ENCODE results near the gene CCDC184. TPM values are rescaled to one million over a fixed set of nuclear protein-coding genes. Genes with fewer than 3 reads are reported as not detected.
"Not testable (repeated sequence)": the region's sequence is repeated elsewhere in the genome, so short reads cannot be mapped to it uniquely, and the experiment has no call there.

CCDC184 gene
- total and polyA plus RNA-seq, 2 experiments from 2014 or later, result 1.7 to 2.0 TPM

DNA sequence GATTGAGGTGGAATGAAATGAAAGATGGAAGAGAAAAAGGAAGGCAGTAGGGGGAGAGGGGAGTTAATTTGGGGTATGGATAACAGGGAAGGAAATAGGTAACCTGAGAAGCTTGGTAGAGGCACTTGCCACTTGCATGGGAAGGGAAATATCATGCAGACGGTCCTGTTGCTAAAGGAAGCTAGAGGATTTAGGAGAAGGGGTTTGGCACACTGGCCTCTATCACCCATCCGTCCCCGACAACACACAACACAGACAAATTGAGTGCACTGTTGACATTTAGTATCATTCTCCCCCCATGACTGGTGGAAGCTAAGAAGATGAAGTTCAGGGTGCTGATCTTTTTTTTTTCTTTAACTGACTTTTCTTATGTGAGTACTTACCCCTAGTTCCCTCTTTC is 17.6 kb downstream of the CCDC184 start:
- 81 to 88% methylated on average over 3 of the region's 3 CpGs for WGBS, 2 experiments (ENCODE audit: low coverage in 1 of 2, low lambda C conversion rate in 2 of 2, missing lambda C conversion rate in 2 of 2)
- no peak for DNase-seq
- Histone ChIP-seq H3K9ac (no peak overlapping the region), H2AFZ (no peak overlapping the region), H3K27ac (no peak overlapping the region), H3K27me3 (replicated peaks; ENCODE audit: insufficient read depth) (no peaks in the 10 kb centered on the region), H3K9me3 (ENCODE audit: low read depth) (no peaks in the 10 kb centered on the region), H3K79me2 (ENCODE audit: insufficient read depth) (peaks cover 11% of the 10 kb centered on the region; the same call in 1 of the 2 replicates), H3K4me1 (ENCODE audit: insufficient read depth) (peaks cover 17% of the 10 kb centered on the region), H3K4me3 (no peak overlapping the region), H3K36me3 (ENCODE audit: low read depth) (no peaks in the 10 kb centered on the region), H3F3A (ENCODE audit: insufficient read depth) (peaks cover 11% of the 10 kb centered on the region), H3K9me2 (ENCODE audit: insufficient read depth) (no peaks in the 10 kb centered on the region), H3K4me2 (ENCODE audit: unreplicated experiment) (no peak overlapping the region), H4K20me1 (ENCODE audit: insufficient read depth) (no peaks in the 10 kb centered on the region)
- TF ChIP-seq EZH2phosphoT487 (IDR thresholded peaks at IDR 0.05; ENCODE audit: insufficient read depth, low read depth) (no peak), EZH2 (IDR thresholded peaks at IDR 0.05; ENCODE audit: insufficient read depth, poor library complexity, severe bottlenecking) (no peak)
- in situ Hi-C loops (cut with MboI), result no loop called here

DNA sequence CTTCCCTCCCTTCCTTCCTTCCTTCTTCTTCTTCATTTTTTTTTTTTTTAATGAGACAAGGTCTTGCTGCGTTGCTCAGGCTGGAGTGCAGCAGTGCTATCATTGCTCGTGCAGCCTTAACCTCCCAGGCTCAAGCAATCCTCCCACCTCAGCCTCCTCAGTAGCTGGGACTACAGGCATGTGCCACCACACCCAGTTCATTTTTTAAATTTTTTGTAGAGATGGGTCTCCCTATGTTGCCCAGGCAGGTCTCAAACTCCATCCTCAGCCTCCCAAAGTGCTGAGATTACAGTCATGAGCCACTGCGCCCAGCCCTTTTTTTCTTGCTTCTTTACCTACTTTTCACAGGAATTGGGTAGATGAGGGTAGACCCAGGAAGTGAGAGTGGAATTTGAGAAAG is 18.1 kb downstream of the CCDC184 start:
- no peak overlapping the region for H2AFZ ChIP-seq
- no peaks in the 10 kb centered on the region for H3K27me3 ChIP-seq (replicated peaks; ENCODE audit: insufficient read depth)
- H3K4me3 ChIP-seq, result no peak overlapping the region
- H3K36me3 ChIP-seq (ENCODE audit: low read depth), result no peaks in the 10 kb centered on the region
- no peaks in the 10 kb centered on the region for H4K20me1 ChIP-seq (ENCODE audit: insufficient read depth)
- H3K4me2 ChIP-seq (ENCODE audit: unreplicated experiment), result no peak overlapping the region
- H3K27ac ChIP-seq, result no peak overlapping the region
- TF ChIP-seq EZH2 (IDR thresholded peaks at IDR 0.05; ENCODE audit: insufficient read depth, poor library complexity, severe bottlenecking), result no peak
- TF ChIP-seq EZH2phosphoT487 (IDR thresholded peaks at IDR 0.05; ENCODE audit: insufficient read depth, low read depth), result no peak
- in situ Hi-C loops (cut with MboI), result no loop called here
- 81 to 92% methylated on average over 3 of the region's 3 CpGs for WGBS, 2 experiments (ENCODE audit: low coverage in 1 of 2, low lambda C conversion rate in 2 of 2, missing lambda C conversion rate in 2 of 2)
- no peaks in the 10 kb centered on the region for H3K9me3 ChIP-seq (ENCODE audit: low read depth)
- peaks cover 11% of the 10 kb centered on the region for H3F3A ChIP-seq (ENCODE audit: insufficient read depth)
- peaks cover 17% of the 10 kb centered on the region for H3K4me1 ChIP-seq (ENCODE audit: insufficient read depth)
- peaks cover 11% of the 10 kb centered on the region; the same call in 1 of the 2 replicates for H3K79me2 ChIP-seq (ENCODE audit: insufficient read depth)
- no peaks in the 10 kb centered on the region for H3K9me2 ChIP-seq (ENCODE audit: insufficient read depth)
- no peak for DNase-seq
- H3K9ac ChIP-seq, result no peak overlapping the region

DNA sequence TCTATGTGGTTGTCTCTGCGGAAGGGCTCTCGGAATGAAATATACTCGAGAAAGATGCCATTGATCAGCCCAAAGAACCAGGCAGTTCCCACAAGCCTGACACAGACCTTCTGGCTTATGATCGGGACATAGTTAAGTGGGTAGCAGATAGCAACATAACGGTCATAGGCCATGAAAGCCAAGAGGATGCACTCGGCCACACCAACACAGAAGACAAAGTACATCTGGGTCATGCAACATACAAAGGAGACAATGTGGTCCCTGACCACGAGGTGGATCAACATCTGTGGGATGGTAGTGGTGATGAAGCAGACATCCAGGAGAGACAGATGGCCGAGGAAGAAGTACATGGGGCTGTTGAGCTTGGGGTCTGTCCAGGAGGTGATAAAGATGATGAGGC is 19.3 kb downstream of the CCDC184 start:
- Histone ChIP-seq H3K36me3 (ENCODE audit: low read depth) (no peaks in the 10 kb centered on the region), H3K27me3 (replicated peaks; ENCODE audit: insufficient read depth) (no peaks in the 10 kb centered on the region), H3K9me3 (ENCODE audit: low read depth) (no peaks in the 10 kb centered on the region), H3F3A (ENCODE audit: insufficient read depth) (peaks cover 5% of the 10 kb centered on the region), H3K79me2 (ENCODE audit: insufficient read depth) (peaks cover 11% of the 10 kb centered on the region; the same call in 1 of the 2 replicates), H3K9ac (no peak overlapping the region), H3K4me2 (ENCODE audit: unreplicated experiment) (no peak overlapping the region), H4K20me1 (ENCODE audit: insufficient read depth) (no peaks in the 10 kb centered on the region), H2AFZ (no peak overlapping the region), H3K9me2 (ENCODE audit: insufficient read depth) (no peaks in the 10 kb centered on the region), H3K27ac (no peak overlapping the region), H3K4me1 (ENCODE audit: insufficient read depth) (peaks cover 13% of the 10 kb centered on the region), H3K4me3 (no peak overlapping the region)
- no peak for DNase-seq
- in situ Hi-C loops (cut with MboI), result no loop called here
- WGBS, 2 experiments (ENCODE audit: low coverage in 1 of 2, low lambda C conversion rate in 2 of 2, missing lambda C conversion rate in 2 of 2), result 94 to 99% methylated on average over 8 of the region's 8 CpGs
- no peak for TF ChIP-seq EZH2phosphoT487 (IDR thresholded peaks at IDR 0.05; ENCODE audit: insufficient read depth, low read depth)
- no peak for TF ChIP-seq EZH2 (IDR thresholded peaks at IDR 0.05; ENCODE audit: insufficient read depth, poor library complexity, severe bottlenecking)

- Histone ChIP-seq H3K4me1 (ENCODE audit: insufficient read depth) (peaks cover 13% of the 10 kb centered on the region), H2AFZ (no peak within 1 kb of the TSS), H3K79me2 (ENCODE audit: insufficient read depth) (peaks cover 11% of the 10 kb centered on the region; the same call in 1 of the 2 replicates), H3K4me2 (ENCODE audit: unreplicated experiment) (no peak within 1 kb of the TSS), H3K9me3 (ENCODE audit: low read depth) (no peaks in the 10 kb centered on the region), H3F3A (ENCODE audit: insufficient read depth) (peaks cover 5% of the 10 kb centered on the region; the same call in 1 of the 2 replicates), H3K4me3 (no peak within 1 kb of the TSS), H3K9ac (no peak within 1 kb of the TSS), H3K36me3 (ENCODE audit: low read depth) (no peaks in the 10 kb centered on the region), H3K27me3 (replicated peaks; ENCODE audit: insufficient read depth) (no peaks in the 10 kb centered on the region), H3K27ac (no peak within 1 kb of the TSS), H4K20me1 (ENCODE audit: insufficient read depth) (no peaks in the 10 kb centered on the region), H3K9me2 (ENCODE audit: insufficient read depth) (no peaks in the 10 kb centered on the region)
- TF ChIP-seq EZH2phosphoT487 (IDR thresholded peaks at IDR 0.05; ENCODE audit: insufficient read depth, low read depth) (no peak), EZH2 (IDR thresholded peaks at IDR 0.05; ENCODE audit: insufficient read depth, poor library complexity, severe bottlenecking) (no peak)
- in situ Hi-C loops (cut with MboI), result no loop called here
- 74 to 79% methylated on average over 4 of the region's 4 CpGs for WGBS, 2 experiments (ENCODE audit: low coverage in 1 of 2, low lambda C conversion rate in 2 of 2, missing lambda C conversion rate in 2 of 2)
- DNase-seq, result no peak
These were observed 19.7 kb downstream of the CCDC184 start, which contains the start of gene OR10AD1 for GRCh38 chr12:48203192-48203591. OR10AD1 (minus strand) TSS chr12:48203292; CDS start chr12:48203292, 0 bp downstream.

DNA sequence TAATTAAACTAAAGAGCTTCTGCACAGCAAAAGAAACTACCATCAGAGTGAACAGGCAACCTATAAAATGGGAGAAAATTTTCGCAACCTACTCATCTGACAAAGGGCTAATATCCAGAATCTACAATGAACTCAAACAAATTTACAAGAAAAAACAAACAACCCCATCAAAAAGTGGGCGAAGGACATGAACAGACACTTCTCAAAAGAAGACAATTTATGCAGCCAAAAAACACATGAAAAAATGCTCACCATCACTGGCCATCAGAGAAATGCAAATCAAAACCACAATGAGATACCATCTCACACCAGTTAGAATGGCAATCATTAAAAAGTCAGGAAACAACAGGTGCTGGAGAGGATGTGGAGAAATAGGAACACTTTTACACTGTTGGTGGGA is 26.1 kb downstream of the CCDC184 start:
- H3K9me3 ChIP-seq (ENCODE audit: low read depth); H3K36me3 ChIP-seq (ENCODE audit: low read depth); in situ Hi-C loops (cut with MboI); H3K27ac ChIP-seq; H3K4me3 ChIP-seq; H3K4me2 ChIP-seq (ENCODE audit: unreplicated experiment); H3K9me2 ChIP-seq (ENCODE audit: insufficient read depth); H2AFZ ChIP-seq; H3K9ac ChIP-seq; H3K27me3 ChIP-seq (replicated peaks; ENCODE audit: insufficient read depth); DNase-seq; H3K79me2 ChIP-seq (ENCODE audit: insufficient read depth); H4K20me1 ChIP-seq (ENCODE audit: insufficient read depth); H3F3A ChIP-seq (ENCODE audit: insufficient read depth); H3K4me1 ChIP-seq (ENCODE audit: insufficient read depth): not testable (repeated sequence)
- 65 to 81% methylated on average over 1 to 2 of the region's 2 CpGs for WGBS, 2 experiments (ENCODE audit: low coverage in 1 of 2, low lambda C conversion rate in 2 of 2, missing lambda C conversion rate in 2 of 2)

Measured in GM23248 (cell line).